Left hindlimb (tissue), 1 donor: ENCODE results near the gene FOXF1.

Experiments used
- DNase-seq: peaks from one replicate; pipeline ENCODE4 v3.0.0-alpha.2; 2018

FOXF1 gene

DNA sequence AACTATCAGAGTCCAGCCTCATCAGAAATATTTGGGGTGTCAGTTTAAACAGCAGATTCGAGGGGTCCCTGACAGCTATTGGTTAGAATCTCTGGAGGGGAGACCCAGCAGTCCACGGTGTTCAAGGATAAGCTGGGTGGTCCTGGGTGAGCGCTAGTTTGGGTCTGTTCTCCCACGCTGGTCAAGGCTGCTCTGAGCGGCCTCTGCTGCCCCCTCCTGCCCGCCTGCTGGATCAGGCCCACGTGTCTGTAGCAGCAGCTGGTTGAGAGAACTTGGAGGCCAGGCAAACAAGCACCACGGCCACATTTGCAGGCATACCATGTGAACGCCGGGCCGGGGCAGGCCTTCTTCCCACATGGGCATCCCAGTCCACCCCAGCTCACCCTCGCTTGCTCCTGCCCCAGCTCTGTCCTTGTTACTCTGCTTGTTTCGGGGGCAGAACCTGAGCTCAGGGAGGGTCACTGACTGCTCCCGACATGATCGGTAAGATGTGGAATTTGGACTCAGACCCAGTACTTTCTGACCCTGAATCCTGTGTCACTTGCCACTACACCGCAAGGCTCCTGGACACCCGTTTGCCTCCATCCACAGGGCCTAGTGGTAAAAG lies 7.4 kb downstream of the FOXF1 start:
- DNase-seq, result peak; percentile 76

GRCh38 chr16:86519007-86519648 lies 8.8 kb downstream of the FOXF1 start:
- peak; percentile 26 for DNase-seq

GRCh38 chr16:86519649-86520316 lies 9.5 kb downstream of the FOXF1 start:
- peak; percentile 64 for DNase-seq

GRCh38 chr16:86520317-86521210 lies 10.2 kb downstream of the FOXF1 start:
- DNase-seq, result peak; percentile 32

DNA sequence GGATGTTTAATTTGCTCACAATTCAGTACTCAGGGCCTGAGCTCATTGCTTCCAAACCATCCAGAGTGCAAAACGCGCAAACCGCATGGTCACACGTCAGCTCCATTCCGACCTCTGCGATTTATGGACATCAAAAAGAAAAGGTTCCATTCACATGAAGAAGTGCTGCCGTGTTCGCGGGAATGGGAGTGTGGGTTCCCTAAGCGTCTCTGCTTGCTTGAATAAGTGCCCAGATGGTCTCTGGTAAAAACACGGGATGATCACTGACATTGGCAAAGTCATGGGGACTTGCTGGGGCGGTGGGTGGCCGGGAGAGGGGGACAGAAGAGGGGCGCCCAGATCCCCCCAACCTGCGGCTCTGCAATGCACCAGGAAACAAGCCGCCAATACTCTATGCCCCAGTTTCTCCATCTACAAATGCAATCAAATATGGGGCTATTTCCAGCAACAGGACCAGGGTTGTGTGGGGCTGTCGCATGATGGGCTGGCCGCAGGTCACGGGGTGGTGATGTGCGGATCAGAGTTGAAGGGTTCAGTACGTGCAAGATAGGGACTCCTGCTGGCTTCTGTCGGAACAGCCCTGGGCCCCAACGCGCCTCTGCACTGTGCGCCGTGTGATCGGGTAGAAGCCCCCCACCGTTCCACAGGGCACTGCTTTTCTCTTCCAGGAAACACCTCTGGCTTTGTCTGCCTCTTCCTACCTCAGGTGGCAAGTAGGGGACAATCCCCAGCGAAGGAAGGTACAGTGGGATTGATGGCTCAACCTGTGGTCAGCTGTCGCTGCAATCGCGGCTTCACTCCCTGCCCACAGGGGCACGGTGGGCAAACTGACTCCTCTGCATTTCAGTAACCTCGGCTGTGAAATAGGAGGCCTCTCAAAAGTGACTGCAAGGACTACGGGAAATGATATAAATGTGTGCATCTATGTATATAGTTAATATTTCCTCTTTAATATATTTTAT lies 11.2 kb downstream of the FOXF1 start:
- DNase-seq, result peak; percentile 26

GRCh38 chr16:86522634-86523033 lies 12.3 kb downstream of the FOXF1 start:
- peak; percentile 19 for DNase-seq

DNA sequence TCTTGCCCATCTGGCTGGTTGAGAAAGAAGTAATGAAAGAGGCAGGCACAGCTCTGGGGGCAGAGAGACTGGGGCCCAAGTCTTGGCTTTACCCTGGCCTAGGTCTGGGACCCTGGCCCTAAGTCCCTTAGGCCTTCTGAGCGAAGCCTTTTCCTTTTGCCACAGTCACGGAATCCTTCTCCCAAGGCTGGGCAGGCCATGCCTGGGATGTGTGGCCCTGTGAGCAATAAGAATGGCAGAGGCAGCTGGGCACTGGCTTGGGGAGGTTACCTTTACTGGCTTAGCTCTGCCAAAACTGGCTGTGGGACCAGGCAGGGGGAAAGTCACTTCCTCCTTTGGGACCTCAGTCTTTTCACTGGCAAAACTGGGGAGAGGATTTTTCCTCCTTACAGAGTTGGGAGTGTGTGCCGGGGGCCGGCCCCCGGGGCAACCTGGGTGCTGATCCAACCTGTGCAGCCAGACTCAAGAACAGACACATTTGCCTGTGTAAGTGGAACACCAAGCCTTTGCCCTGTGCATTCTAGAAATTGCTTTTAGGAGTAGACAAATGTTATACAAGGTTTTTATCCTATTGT lies 12.9 kb downstream of the FOXF1 start:
- peak; percentile 9 for DNase-seq

DNA sequence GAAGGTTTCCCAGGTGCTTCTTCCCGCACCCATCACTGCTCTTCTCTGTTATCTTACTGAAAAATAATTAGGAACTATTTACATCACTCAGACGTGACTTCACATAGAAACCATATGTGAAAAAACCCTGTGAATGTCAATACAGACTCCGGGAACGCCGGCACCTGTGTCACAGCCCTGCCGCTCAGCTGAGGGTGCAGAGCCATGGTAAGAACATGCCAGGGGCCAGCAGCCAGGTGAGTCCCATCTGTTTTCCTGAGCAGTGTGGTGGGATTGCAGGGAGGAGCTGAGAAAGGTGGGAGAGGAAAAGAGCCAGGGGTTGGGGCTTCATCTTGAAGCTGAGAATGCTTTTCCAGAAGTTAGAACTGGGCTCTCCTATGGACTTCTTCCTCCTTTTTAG lies 13.7 kb downstream of the FOXF1 start:
- peak; percentile 6 for DNase-seq

DNA sequence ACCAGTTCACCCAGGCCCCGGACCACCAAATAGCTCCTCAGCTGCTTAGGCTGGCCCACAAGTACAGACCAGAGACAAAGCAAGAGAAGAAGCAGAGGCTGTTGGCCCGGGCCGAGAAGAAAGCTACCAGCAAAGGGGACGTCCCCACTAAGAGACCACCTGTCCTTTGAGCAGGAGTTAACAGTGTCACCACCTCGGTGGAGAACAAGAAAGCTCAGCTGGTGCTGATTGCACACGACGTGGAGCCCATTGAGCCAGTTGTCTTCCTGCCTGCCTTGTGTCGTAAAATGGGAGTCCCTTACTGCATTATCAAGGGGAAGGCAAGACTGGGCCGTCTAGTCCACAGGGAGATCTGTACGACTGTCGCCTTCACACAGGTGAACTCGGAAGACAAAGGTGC lies 15.4 kb downstream of the FOXF1 start:
- DNase-seq, result peak; percentile 11

GRCh38 chr16:86527366-86527765 lies 17.0 kb downstream of the FOXF1 start:
- DNase-seq, result peak; percentile 8

- peak; percentile 19 for DNase-seq
Measured at GRCh38 chr16:86528061-86528929, 18.0 kb downstream of the FOXF1 start.

- peak; percentile 5 for DNase-seq
Measured at GRCh38 chr16:86529160-86529559, 18.8 kb downstream of the FOXF1 start.

DNA sequence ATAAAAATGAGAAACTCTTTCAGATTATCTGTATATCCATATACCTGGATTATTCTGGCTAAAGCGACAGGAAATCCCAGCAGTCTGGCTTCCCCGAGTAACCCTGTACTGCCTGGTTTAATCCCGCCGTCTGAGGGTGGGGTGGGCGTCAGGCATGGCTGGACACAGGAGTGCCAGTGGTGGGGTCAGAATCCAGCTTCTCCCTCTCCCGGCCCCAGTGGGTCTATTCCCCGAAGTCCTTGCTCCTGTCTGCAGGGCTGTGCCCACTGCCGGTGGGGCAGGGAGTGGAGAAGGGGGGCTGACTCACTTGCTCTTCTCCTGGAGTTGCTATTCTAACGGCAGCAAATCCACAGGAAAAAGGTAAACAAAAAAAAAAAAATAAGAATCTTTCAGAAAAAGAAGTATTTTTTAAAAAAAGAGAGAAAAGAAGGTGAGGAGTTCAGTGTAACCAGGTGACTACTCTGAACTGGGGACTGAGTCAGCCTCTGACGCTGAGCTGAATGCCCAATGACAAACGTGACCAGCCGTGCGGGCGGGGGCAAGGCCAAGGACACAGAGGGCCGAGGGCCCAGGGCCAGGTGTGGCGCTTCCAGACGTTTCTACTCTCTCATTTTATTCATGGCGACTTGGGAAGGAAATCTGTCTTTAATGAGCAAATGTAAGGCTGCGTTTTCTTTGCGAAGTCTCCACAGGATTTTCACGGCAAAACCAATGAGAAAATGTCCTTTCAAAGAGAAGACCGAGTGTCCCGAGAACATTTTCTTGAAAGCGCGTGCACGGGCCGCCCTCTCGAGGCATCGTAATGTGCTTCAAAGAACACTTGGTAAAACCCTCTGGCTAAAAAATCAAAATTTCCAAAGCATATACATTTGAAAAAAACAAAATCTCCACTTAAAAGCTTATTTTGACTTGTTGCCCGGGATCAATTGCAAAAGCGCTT lies 20.2 kb downstream of the FOXF1 start:
- peak; percentile 16 for DNase-seq

GRCh38 chr16:86531191-86531545 lies 20.8 kb downstream of the FOXF1 start:
- DNase-seq, result peak; percentile 77

DNA sequence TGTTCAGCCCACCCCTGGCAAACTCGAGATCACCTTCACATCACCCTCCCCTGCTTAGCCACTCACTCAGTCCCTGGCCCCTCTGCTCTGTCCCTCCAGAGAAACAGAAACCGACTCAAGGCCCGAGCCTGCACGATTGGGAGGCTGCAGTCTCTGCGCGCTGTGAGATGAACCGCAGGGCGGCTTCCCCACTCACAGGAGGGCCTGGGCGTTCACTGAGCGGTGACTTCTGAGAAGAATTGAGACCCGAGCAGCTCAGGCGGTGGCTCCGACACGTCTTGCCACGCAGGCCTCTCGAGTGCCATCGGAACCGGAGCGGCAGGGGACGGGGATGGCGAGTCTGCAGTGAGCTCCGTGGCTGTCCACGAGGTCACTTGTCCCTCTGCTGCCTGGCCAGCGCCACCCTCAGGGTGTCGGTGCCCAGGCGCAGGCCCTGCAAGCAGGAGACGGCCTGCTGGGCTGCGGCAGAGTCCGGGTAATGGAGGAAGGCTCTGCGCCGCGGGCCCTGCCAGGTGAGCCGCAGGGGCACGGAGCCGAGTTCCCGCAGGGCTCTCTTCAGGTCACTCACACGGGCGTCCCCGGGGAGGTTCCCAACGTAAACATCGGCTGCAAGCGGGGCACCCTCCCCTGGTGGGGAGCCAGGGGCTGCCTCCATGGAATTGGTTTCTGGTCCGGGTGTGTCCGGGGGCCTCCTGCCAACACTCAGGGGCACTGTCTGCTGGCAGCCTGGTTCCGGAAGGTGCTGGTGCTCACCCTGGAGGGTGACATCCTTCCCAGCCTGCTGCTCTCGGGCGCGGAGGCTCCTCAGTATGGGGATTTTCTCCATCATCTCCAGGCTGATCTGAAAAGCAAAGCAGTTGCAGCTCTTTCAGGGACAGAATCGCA lies 21.6 kb downstream of the FOXF1 start:
- peak; percentile 35 for DNase-seq

DNA sequence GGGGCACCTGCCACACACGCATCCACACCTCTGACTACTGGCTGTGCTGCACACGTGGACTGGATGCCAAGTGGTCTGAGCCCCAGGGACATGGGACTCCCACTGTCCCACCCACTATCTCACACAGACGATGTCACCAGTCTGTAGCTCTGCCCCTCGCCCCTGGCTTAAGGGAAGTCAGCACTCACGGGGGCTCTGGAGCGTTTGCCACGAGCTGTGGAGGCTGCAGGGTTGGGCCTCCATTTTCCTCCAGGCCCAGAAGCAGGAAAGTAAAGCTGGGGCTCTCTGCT lies 22.1 kb downstream of the FOXF1 start:
- DNase-seq, result no peak

GRCh38 chr16:86533076-86533475 lies 22.7 kb downstream of the FOXF1 start:
- DNase-seq, result peak; percentile 26

DNA sequence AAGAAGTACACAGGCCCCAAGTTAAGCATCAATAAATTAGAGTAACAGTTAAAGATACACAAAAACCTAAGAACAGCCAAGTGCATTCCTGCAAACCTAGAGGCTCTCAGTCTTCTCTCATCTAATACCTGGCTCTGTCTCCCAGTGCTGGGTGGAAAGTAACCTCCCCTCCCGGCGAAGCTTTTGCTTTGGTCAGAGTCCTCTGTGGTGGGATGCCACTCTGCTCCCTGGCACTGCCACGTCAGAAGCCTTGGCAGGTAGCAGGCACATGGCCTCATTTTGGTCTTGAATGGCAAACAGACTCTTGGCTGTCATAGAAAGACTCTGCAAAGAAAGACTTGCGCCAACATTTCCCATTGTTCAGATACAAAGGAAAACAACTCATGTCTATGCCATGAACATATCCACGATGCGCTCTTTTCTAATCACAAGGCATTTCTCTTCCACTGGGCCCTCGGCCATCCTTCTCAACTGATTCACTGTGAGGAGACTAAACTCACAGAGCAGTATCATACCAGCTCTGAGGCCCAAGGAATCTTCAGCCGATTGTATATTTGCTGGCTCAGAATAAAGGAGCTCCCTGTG lies 23.5 kb downstream of the FOXF1 start:
- peak; percentile 4 for DNase-seq
